Astrocyte (in vitro differentiated cells and primary cell): ENCODE measurements around the gene PROM1.

Experiments used
- EZH2 ChIP-seq: IDR thresholded peaks from 2 replicates; pipeline ENCODE4 v1.6.1; 2012; ENCODE audit warnings: mild to moderate bottlenecking, low read length, inconsistent platforms; ENCODE audit not compliant: insufficient read depth
- TF ChIP-seq, protein P1 (sequence below): IDR thresholded peaks from 2 replicates; pipeline ENCODE4 v1.5.1; 2011; ENCODE audit warnings: low read depth, mild to moderate bottlenecking, inconsistent platforms, low read length, moderate library complexity; ENCODE audit not compliant: insufficient read depth

- TF ChIP-seq, protein P1, sequence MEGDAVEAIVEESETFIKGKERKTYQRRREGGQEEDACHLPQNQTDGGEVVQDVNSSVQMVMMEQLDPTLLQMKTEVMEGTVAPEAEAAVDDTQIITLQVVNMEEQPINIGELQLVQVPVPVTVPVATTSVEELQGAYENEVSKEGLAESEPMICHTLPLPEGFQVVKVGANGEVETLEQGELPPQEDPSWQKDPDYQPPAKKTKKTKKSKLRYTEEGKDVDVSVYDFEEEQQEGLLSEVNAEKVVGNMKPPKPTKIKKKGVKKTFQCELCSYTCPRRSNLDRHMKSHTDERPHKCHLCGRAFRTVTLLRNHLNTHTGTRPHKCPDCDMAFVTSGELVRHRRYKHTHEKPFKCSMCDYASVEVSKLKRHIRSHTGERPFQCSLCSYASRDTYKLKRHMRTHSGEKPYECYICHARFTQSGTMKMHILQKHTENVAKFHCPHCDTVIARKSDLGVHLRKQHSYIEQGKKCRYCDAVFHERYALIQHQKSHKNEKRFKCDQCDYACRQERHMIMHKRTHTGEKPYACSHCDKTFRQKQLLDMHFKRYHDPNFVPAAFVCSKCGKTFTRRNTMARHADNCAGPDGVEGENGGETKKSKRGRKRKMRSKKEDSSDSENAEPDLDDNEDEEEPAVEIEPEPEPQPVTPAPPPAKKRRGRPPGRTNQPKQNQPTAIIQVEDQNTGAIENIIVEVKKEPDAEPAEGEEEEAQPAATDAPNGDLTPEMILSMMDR: no peak
- no peak for TF ChIP-seq EZH2
Measured at GRCh38 chr4:16051980-16052379, 31.8 kb downstream of the PROM1 start.
